Effector memory CD4-positive, alpha-beta T cell (primary cell): ENCODE measurements around the gene IGIP.

ENCODE experiments used
- DNase-seq, 3 donors: peaks; one replicate each; pipeline ENCODE4 v3.0.0-alpha.2; 2020
- H3K27ac ChIP-seq: 2 replicates; pipeline ENCODE4 v1.7.0; 2013; ENCODE audit warnings: mild to moderate bottlenecking, low read length, moderate library complexity; ENCODE audit not compliant: insufficient read depth, poor library complexity, severe bottlenecking
- H3K27me3 ChIP-seq: replicated peaks from 2 replicates; pipeline ENCODE4 v1.7.0; 2013; ENCODE audit warnings: mild to moderate bottlenecking, low read length; ENCODE audit not compliant: insufficient read depth, control insufficient read depth, poor library complexity, severe bottlenecking
- H3K36me3 ChIP-seq: 2 replicates; pipeline ENCODE4 v1.7.0; 2013; ENCODE audit warnings: mild to moderate bottlenecking, low read length, moderate library complexity; ENCODE audit not compliant: control insufficient read depth, insufficient read depth
- H3K4me1 ChIP-seq: 2 replicates; pipeline ENCODE4 v1.7.0; 2013; ENCODE audit warnings: low read length, mild to moderate bottlenecking; ENCODE audit not compliant: control insufficient read depth, insufficient read depth, poor library complexity, severe bottlenecking
- H3K4me3 ChIP-seq: 2 replicates; pipeline ENCODE4 v1.7.0; 2013; ENCODE audit warnings: low read length, low read depth, mild to moderate bottlenecking; ENCODE audit not compliant: insufficient read depth, poor library complexity, severe bottlenecking
- H3K9me3 ChIP-seq: 2 replicates; pipeline ENCODE4 v1.7.0; 2013; ENCODE audit warnings: mild to moderate bottlenecking, low read length, moderate library complexity; ENCODE audit not compliant: control insufficient read depth

IGIP gene

DNA sequence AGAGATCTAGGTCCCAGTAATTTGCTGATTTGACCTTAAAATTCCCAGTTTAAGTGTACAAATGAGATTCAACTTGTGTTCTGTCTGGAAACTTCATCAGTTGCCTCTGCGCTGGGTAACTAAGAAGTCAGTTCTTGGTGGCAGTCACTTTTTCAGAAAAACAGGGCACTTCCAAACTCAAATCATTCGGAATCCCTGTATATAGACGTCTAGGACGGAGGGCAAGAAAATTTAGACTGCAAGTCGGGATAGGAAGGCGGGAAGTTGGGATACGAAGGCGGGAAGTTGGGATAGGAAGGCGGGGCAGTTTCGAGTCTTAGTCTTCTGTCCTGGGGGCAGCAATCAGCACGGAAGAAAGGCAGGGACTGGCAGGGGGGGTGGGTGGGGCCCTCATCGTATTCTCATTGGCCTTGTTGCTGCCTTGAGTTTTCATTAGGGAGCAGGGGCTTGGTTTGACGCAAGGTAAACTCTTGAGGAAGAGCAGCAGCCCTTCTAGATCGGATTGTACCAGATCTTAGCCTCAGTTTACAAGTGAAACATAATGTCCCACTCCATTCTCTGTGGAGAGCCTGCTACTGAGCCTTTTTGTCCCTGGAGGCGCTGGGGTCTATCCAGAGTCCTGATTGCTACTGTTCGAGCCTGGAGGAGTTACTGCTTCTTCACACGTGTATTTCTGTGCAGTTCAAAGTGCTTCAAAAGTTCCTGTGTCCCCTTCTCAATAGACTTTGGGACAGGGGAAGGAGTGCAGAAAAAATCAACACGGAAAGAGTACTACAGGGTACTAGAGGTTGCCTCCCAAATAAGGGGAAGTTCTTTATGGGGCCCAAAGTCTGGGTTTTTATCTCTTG, 14.5 kb upstream of the IGIP start:
- H3K4me1 ChIP-seq: peaks cover 43% of the 10 kb centered on the region
- no peaks in the 10 kb centered on the region for H3K9me3 ChIP-seq
- DNase-seq: no peak
- no peaks in the 10 kb centered on the region for H3K36me3 ChIP-seq
- H3K27me3 ChIP-seq: no peaks in the 10 kb centered on the region
- no peak overlapping the region for H3K4me3 ChIP-seq
- no peak overlapping the region for H3K27ac ChIP-seq

DNA sequence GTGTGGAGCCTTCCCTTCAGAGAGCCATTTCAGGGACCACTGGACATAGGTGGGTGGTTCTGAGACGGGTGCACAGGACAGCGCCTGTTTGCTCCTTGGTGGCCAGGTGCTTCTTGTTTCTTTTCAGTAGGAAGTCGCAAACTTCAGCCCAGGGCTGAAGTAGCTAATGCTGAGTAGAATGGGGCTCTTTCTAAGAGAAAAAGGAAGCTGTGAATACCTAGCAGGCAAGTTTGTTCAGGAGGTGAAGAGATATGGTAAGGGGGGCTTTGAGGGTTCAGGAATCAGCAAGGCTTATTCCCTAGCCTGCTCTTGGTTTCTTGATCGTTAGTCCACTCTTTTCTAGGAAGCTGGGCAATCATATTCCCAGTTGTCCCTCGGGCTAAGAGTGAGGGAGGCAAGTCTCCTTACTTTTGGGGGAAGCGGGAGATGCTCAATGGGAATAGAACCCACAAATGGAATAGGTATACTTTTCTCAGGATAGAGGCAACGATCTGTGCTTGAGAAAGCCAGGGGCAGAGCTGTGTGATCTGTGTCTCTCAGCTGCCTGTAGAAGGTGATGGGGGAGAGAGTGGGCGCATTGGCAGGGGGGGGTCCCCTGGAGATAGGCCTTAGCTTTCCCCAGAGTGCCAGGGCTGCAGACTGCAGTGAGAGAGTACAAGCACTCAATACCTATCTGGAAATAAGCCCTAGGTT, 13.7 kb upstream of the IGIP start:
- no peak overlapping the region for H3K4me3 ChIP-seq
- DNase-seq: no peak
- peaks cover 36% of the 10 kb centered on the region for H3K4me1 ChIP-seq
- H3K27ac ChIP-seq: no peak overlapping the region
- no peaks in the 10 kb centered on the region for H3K27me3 ChIP-seq
- no peaks in the 10 kb centered on the region for H3K36me3 ChIP-seq
- no peaks in the 10 kb centered on the region for H3K9me3 ChIP-seq

GRCh38 chr5:140112685-140113179, 13.0 kb upstream of the IGIP start:
- Histone ChIP-seq H3K36me3 (no peaks in the 10 kb centered on the region), H3K27ac (no peak overlapping the region), H3K4me3 (peak overlapping the region; percentile 87), H3K4me1 (peaks cover 32% of the 10 kb centered on the region), H3K9me3 (no peaks in the 10 kb centered on the region), H3K27me3 (no peaks in the 10 kb centered on the region)
- no peak for DNase-seq

DNA sequence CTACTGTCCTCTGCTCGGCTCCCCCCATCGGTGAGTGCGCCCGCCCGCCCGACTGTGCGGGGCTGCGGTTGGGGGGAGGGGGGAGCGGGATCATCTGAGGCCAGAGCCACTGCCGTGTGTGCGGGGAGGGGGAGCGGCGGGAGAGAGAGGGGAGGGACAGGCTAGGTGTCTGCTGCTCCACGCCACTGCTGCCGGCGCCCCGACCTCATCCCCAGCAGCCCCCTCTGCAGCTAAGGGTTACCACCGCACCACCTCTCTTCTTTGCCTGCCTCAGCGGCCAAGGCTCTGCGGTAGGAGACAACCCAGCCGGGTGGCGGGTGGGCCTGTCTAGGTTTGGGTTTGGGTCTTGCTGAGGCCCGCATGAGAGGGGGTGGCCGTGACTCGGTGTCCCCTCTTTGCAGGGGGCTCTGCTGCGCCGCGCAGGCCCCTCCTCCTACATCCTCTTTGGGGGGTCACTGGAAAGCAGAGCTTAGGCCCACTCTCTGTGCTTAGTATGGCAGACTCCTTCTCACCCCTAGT, 12.5 kb upstream of the IGIP start:
- Histone ChIP-seq H3K4me3 (peak overlapping the region; percentile 87), H3K4me1 (peaks cover 32% of the 10 kb centered on the region), H3K9me3 (no peaks in the 10 kb centered on the region), H3K27ac (peak overlapping the region; percentile 82), H3K27me3 (no peaks in the 10 kb centered on the region), H3K36me3 (no peaks in the 10 kb centered on the region)
- peak; percentile 9 to 17 (median 15) for DNase-seq

GRCh38 chr5:140113699-140114263, 12.0 kb upstream of the IGIP start, which contains the start of gene PURA:
TSS of gene PURA (plus strand) at chr5:140114109. CDS start at chr5:140114182, 73 bp downstream.
- H3K27me3 ChIP-seq: no peaks in the 10 kb centered on the region
- H3K36me3 ChIP-seq: no peaks in the 10 kb centered on the region
- peak within 1 kb of the TSS; percentile 82 for H3K27ac ChIP-seq
- no peaks in the 10 kb centered on the region for H3K9me3 ChIP-seq
- H3K4me3 ChIP-seq: peak within 1 kb of the TSS; percentile 87
- peaks cover 29% of the 10 kb centered on the region for H3K4me1 ChIP-seq
- DNase-seq: peak; percentile 96 to 97 (median 96)

DNA sequence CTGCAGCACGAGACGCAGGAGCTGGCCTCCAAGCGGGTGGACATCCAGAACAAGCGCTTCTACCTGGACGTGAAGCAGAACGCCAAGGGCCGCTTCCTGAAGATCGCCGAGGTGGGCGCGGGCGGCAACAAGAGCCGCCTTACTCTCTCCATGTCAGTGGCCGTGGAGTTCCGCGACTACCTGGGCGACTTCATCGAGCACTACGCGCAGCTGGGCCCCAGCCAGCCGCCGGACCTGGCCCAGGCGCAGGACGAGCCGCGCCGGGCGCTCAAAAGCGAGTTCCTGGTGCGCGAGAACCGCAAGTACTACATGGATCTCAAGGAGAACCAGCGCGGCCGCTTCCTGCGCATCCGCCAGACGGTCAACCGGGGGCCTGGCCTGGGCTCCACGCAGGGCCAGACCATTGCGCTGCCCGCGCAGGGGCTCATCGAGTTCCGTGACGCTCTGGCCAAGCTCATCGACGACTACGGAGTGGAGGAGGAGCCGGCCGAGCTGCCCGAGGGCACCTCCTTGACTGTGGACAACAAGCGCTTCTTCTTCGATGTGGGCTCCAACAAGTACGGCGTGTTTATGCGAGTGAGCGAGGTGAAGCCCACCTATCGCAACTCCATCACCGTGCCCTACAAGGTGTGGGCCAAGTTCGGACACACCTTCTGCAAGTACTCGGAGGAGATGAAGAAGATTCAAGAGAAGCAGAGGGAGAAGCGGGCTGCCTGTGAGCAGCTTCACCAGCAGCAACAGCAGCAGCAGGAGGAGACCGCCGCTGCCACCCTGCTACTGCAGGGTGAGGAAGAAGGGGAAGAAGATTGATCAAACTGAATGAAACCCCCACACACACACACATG, 11.2 kb upstream of the IGIP start:
- peak in 1 of 3 donors; percentile 24 for DNase-seq
- no peaks in the 10 kb centered on the region for H3K9me3 ChIP-seq
- no peaks in the 10 kb centered on the region for H3K36me3 ChIP-seq
- no peaks in the 10 kb centered on the region for H3K27me3 ChIP-seq
- peaks cover 26% of the 10 kb centered on the region for H3K4me1 ChIP-seq
- peak overlapping the region; percentile 82 for H3K27ac ChIP-seq
- peak overlapping the region; percentile 87 for H3K4me3 ChIP-seq

GRCh38 chr5:140115186-140115500, 10.6 kb upstream of the IGIP start:
- H3K4me3 ChIP-seq: peak overlapping the region; percentile 87
- no peak for DNase-seq
- no peaks in the 10 kb centered on the region for H3K27me3 ChIP-seq
- peaks cover 26% of the 10 kb centered on the region for H3K4me1 ChIP-seq
- H3K9me3 ChIP-seq: no peaks in the 10 kb centered on the region
- peak overlapping the region; percentile 82 for H3K27ac ChIP-seq
- no peaks in the 10 kb centered on the region for H3K36me3 ChIP-seq

GRCh38 chr5:140116716-140117115, 9.0 kb upstream of the IGIP start:
- Histone ChIP-seq H3K9me3 (no peaks in the 10 kb centered on the region), H3K27me3 (no peaks in the 10 kb centered on the region), H3K27ac (no peak overlapping the region), H3K4me1 (peaks cover 26% of the 10 kb centered on the region), H3K36me3 (no peaks in the 10 kb centered on the region), H3K4me3 (no peak overlapping the region)
- DNase-seq: no peak

GRCh38 chr5:140117523-140117922, 8.2 kb upstream of the IGIP start:
- no peak for DNase-seq

More at GRCh38 chr5:140117523-140117922, 8.2 kb upstream of the IGIP start:
- no peaks in the 10 kb centered on the region for H3K36me3 ChIP-seq
- H3K4me1 ChIP-seq: peaks cover 20% of the 10 kb centered on the region
- H3K27ac ChIP-seq: no peak overlapping the region
- H3K9me3 ChIP-seq: no peaks in the 10 kb centered on the region
- H3K4me3 ChIP-seq: no peak overlapping the region
- no peaks in the 10 kb centered on the region for H3K27me3 ChIP-seq
